ENCODE measurements around the gene NUDT17. TPM values are rescaled to one million over a fixed set of nuclear protein-coding genes. Genes with fewer than 3 reads are reported as not detected.
A peak's percentile ranks its signal among the peaks of the same experiment; 100 is the strongest.

NUDT17 gene
- total and polyA plus RNA-seq, 9 donors: 11.9 to 20.8 (median 13.9) TPM

DNA sequence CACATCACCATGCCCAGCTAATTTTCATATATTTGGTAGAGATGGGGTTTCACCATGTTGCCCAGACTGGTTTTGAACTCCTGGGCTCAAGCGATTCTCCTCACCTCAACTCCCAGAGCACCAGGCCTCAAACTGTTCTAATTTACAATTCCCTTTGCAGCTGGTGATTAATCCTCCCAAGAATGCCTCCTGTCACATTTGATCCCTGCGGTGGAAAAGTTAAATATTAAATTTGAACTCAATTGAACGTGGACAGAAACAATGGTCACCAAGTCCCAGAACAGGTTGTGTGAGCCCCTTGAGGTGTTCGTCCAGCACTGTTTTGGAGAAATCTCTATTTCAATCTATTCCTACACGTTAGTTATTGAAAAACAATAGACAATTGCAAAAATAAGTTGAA lies 42.2 kb downstream of the NUDT17 start:
- Histone ChIP-seq H3K36me3 (ENCODE audit: control insufficient read depth, insufficient read depth, low read length) (no peaks in the 10 kb centered on the region), H3K27ac (ENCODE audit: low read length) (no peak overlapping the region), H3K4me3 (ENCODE audit: low read length) (no peak overlapping the region), H3K27me3 (ENCODE audit: control insufficient read depth, insufficient read depth, low read length) (peaks cover 14% of the 10 kb centered on the region), H3K9me3 (replicated peaks; ENCODE audit: control insufficient read depth, low read depth, low read length) (no peaks in the 10 kb centered on the region), H3K4me1 (ENCODE audit: control insufficient read depth, insufficient read depth, low read length) (peaks cover 24% of the 10 kb centered on the region)
- WGBS (ENCODE audit: insufficient coverage): 50% methylated on average over 1 of the region's 5 CpGs
- no peak for DNase-seq

- Histone ChIP-seq H3K27me3 (ENCODE audit: control insufficient read depth, insufficient read depth, low read length) (peaks cover 10% of the 10 kb centered on the region), H3K36me3 (ENCODE audit: control insufficient read depth, insufficient read depth, low read length) (no peaks in the 10 kb centered on the region), H3K9me3 (replicated peaks; ENCODE audit: control insufficient read depth, low read depth, low read length) (no peaks in the 10 kb centered on the region), H3K4me3 (ENCODE audit: low read length) (no peak overlapping the region), H3K27ac (ENCODE audit: low read length) (no peak overlapping the region), H3K4me1 (ENCODE audit: control insufficient read depth, insufficient read depth, low read length) (peaks cover 29% of the 10 kb centered on the region)
- 74% methylated on average over 2 of the region's 3 CpGs for WGBS (ENCODE audit: insufficient coverage)
- DNase-seq: no peak
These were observed 44.3 kb downstream of the NUDT17 start for GRCh38 chr1:145889722-145890121.

GRCh38 chr1:145891143-145891542 lies 45.7 kb downstream of the NUDT17 start:
- Histone ChIP-seq H3K4me1 (ENCODE audit: control insufficient read depth, insufficient read depth, low read length) (peaks cover 23% of the 10 kb centered on the region), H3K36me3 (ENCODE audit: control insufficient read depth, insufficient read depth, low read length) (no peaks in the 10 kb centered on the region), H3K9me3 (replicated peaks; ENCODE audit: control insufficient read depth, low read depth, low read length) (no peaks in the 10 kb centered on the region), H3K27ac (ENCODE audit: low read length) (no peak overlapping the region), H3K4me3 (ENCODE audit: low read length) (no peak overlapping the region), H3K27me3 (ENCODE audit: control insufficient read depth, insufficient read depth, low read length) (no peaks in the 10 kb centered on the region)
- DNase-seq: no peak
- WGBS (ENCODE audit: insufficient coverage): no CpG with 5 or more reads among the region's 1 CpG

- H3K27ac ChIP-seq (ENCODE audit: low read length): peak overlapping the region; percentile 88
- H3K4me1 ChIP-seq (ENCODE audit: control insufficient read depth, insufficient read depth, low read length): peaks cover 20% of the 10 kb centered on the region
- H3K36me3 ChIP-seq (ENCODE audit: control insufficient read depth, insufficient read depth, low read length): no peaks in the 10 kb centered on the region
- 0% methylated on average over 2 of the region's 6 CpGs for WGBS (ENCODE audit: insufficient coverage)
- no peaks in the 10 kb centered on the region for H3K9me3 ChIP-seq (replicated peaks; ENCODE audit: control insufficient read depth, low read depth, low read length)
- H3K27me3 ChIP-seq (ENCODE audit: control insufficient read depth, insufficient read depth, low read length): no peaks in the 10 kb centered on the region
- H3K4me3 ChIP-seq (ENCODE audit: low read length): peak overlapping the region; percentile 28
- DNase-seq: peak; percentile 97
These were observed 46.4 kb downstream of the NUDT17 start for GRCh38 chr1:145891587-145892485.

DNA sequence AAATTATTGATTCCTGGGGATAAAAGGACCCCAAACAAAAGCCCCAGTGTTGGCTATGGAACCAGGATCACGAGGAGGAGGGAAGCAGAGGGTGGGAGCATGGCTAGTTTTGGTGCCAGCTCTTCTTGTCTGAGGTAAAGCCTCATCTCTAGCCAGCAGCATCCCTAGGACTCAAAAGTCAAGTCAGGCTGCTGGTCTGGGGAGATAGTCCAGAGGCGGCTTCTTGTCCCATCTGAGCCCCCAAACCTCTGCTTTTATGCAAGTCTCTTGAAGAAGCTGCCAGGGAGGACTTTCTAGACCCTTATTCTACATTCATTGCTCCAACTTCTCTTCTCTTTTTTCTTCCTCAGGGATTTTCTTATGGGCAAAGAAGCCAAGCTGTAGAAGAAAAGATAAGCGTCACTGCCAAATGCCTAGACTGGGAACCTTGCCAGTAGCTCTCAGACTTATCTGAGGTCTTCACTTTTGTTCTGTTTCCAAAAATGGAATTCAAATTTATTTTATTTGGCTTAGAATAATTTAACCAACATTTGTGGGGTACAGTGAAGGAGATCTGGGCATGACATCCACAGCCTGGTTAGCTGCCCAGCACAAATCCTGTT lies 47.2 kb downstream of the NUDT17 start:
- peaks cover 20% of the 10 kb centered on the region for H3K4me1 ChIP-seq (ENCODE audit: control insufficient read depth, insufficient read depth, low read length)
- WGBS (ENCODE audit: insufficient coverage): 28% methylated on average over 2 of the region's 3 CpGs
- peak; percentile 31 for DNase-seq
- H3K4me3 ChIP-seq (ENCODE audit: low read length): no peak overlapping the region
- no peaks in the 10 kb centered on the region for H3K9me3 ChIP-seq (replicated peaks; ENCODE audit: control insufficient read depth, low read depth, low read length)
- peak overlapping the region; percentile 88 for H3K27ac ChIP-seq (ENCODE audit: low read length)
- H3K27me3 ChIP-seq (ENCODE audit: control insufficient read depth, insufficient read depth, low read length): no peaks in the 10 kb centered on the region
- H3K36me3 ChIP-seq (ENCODE audit: control insufficient read depth, insufficient read depth, low read length): no peaks in the 10 kb centered on the region

DNA sequence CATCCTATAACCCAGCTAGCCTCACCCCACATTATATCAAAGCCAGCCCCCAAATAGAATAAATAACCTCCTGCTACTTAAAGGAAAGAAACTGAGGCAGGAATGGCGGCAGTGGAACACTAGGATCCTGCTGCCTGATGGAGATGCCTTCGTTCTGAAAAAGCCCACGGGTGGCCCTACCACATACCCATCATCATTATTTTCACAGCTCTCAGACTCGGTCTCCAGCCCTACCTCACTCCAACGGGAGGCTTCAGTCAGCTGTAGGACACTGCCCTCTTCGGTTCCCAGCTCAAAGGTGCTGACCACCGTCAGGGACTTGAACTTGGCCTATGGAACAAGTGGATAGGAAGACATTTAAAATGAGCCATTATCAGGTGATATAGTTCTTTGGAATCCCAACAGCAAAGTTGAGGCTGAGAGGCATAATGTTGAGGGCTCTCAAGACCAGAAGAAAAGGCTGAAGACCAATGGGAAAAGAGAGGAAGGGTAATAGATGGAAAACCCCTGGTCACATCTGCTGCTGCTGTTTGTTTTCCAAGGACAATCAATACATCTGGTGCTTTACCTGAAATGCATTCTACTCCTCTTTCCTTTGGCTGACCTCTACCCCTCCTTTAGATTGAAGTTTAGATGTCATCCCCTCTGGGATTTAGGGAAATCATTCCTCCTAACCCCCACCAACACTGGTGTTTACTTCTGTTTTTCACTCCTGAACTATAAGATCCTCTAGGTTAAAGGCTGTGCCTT lies 48.1 kb downstream of the NUDT17 start:
- H3K4me3 ChIP-seq (ENCODE audit: low read length): no peak overlapping the region
- no peak for DNase-seq
- peaks cover 20% of the 10 kb centered on the region for H3K4me1 ChIP-seq (ENCODE audit: control insufficient read depth, insufficient read depth, low read length)
- no peaks in the 10 kb centered on the region for H3K9me3 ChIP-seq (replicated peaks; ENCODE audit: control insufficient read depth, low read depth, low read length)
- no peaks in the 10 kb centered on the region for H3K36me3 ChIP-seq (ENCODE audit: control insufficient read depth, insufficient read depth, low read length)
- H3K27me3 ChIP-seq (ENCODE audit: control insufficient read depth, insufficient read depth, low read length): no peaks in the 10 kb centered on the region
- WGBS (ENCODE audit: insufficient coverage): 93% methylated on average over 2 of the region's 7 CpGs
- H3K27ac ChIP-seq (ENCODE audit: low read length): no peak overlapping the region

DNA sequence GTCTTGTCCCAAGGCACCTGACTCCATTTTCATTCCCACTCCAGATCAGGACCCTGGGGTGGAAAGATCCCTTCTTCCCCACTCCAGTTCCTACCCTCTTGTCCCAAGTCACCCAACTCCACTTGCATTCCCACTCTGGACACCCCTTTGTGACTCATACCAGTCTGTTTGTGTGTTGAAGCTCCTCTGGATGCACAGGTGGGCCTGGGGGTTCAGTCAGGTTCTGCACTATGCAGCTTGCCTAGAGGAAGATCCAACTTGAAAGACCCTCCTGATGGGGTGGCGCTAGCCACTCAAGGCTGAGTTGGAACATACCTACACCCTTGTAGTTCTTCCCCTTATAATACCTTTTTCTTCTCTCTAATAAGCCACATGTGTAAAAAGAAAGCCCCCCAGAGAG lies 50.0 kb downstream of the NUDT17 start:
- Histone ChIP-seq H3K4me1 (ENCODE audit: control insufficient read depth, insufficient read depth, low read length) (peaks cover 20% of the 10 kb centered on the region), H3K4me3 (ENCODE audit: low read length) (no peak overlapping the region), H3K27ac (ENCODE audit: low read length) (no peak overlapping the region), H3K36me3 (ENCODE audit: control insufficient read depth, insufficient read depth, low read length) (no peaks in the 10 kb centered on the region), H3K27me3 (ENCODE audit: control insufficient read depth, insufficient read depth, low read length) (no peaks in the 10 kb centered on the region), H3K9me3 (replicated peaks; ENCODE audit: control insufficient read depth, low read depth, low read length) (no peaks in the 10 kb centered on the region)
- 75% methylated on average over 1 of the region's 1 CpG for WGBS (ENCODE audit: insufficient coverage)
- DNase-seq: no peak

DNA sequence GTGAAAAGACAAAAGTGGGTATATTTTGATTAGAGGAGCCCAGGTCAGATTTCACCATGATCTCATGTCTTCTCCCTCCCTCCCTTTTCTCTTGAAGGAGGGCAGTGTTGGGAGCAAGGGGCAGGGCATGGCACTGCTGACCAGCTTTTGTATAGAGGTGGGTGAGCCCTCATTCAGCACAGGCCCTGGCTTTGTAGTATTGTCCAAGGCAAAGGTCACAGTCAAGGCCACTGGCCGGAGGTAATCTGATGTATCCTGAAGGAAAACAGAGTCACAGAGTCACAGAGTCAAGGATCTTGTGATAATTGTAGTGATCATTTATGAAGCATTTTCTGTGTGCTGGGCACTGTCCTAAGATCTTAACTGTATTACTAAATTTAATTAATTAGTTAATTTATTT lies 52.5 kb downstream of the NUDT17 start:
- Histone ChIP-seq H3K4me1 (ENCODE audit: control insufficient read depth, insufficient read depth, low read length) (peaks cover 2% of the 10 kb centered on the region), H3K27ac (ENCODE audit: low read length) (no peak overlapping the region), H3K36me3 (ENCODE audit: control insufficient read depth, insufficient read depth, low read length) (no peaks in the 10 kb centered on the region), H3K9me3 (replicated peaks; ENCODE audit: control insufficient read depth, low read depth, low read length) (no peaks in the 10 kb centered on the region), H3K4me3 (ENCODE audit: low read length) (no peak overlapping the region), H3K27me3 (ENCODE audit: control insufficient read depth, insufficient read depth, low read length) (no peaks in the 10 kb centered on the region)
- WGBS (ENCODE audit: insufficient coverage): 88% methylated on average over 1 of the region's 1 CpG
- DNase-seq: no peak

All from muscle of leg (tissue), 11 donors.